Uterus (tissue), 2 donors: ENCODE measurements around the gene NRF1.

ENCODE experiments used
- CTCF ChIP-seq, 4 experiments: fragments of 200-600 bp in 2 of 4; fragments of 450-650 bp in 2 of 4; sonication (generic) in 2 of 4; IDR thresholded peaks; one replicate each; pipeline ENCODE4 v1.5.1; 2016 to 2019; ENCODE audit warnings: antibody characterized with exemption in 4 of 4, mild to moderate bottlenecking in 2 of 4, moderate library complexity in 1 of 4
- POLR2A ChIP-seq, 2 donors: fragments of 450-650 bp; IDR thresholded peaks; one replicate each; pipeline ENCODE4 v1.6.1; 2016; ENCODE audit warnings: antibody characterized with exemption in 2 of 2, mild to moderate bottlenecking in 1 of 2, moderate library complexity in 1 of 2

GRCh38 chr7:129714514-129715063 is 103.1 kb downstream of the NRF1 start:
- no peak for TF ChIP-seq CTCF (IDR thresholded peaks at IDR 0.05)
- no peak for TF ChIP-seq POLR2A (IDR thresholded peaks at IDR 0.05)
